ENCODE measurements around the gene ZBTB45.
"Not testable (repeated sequence)": the region's sequence is repeated elsewhere in the genome, so short reads cannot be mapped to it uniquely, and the experiment has no call there.

Gene ZBTB45

GRCh38 chr19:58474291-58474996 lies 45.2 kb downstream of the ZBTB45 start:
- no peak for DNase-seq

GRCh38 chr19:58473775-58474174 lies 45.8 kb downstream of the ZBTB45 start:
- no peak for DNase-seq

GRCh38 chr19:58471736-58472135 lies 47.9 kb downstream of the ZBTB45 start:
- DNase-seq, result no peak

- not testable (repeated sequence) for DNase-seq
Observed at GRCh38 chr19:58470837-58471543, 48.6 kb downstream of the ZBTB45 start.

- DNase-seq, result no peak
Observed at GRCh38 chr19:58469241-58470013, 50.2 kb downstream of the ZBTB45 start.

GRCh38 chr19:58468216-58468839 lies 51.3 kb downstream of the ZBTB45 start:
- DNase-seq, result no peak

- peak; percentile 98 for DNase-seq
Observed at GRCh38 chr19:58466760-58467589, 52.6 kb downstream of the ZBTB45 start, which contains the start of gene ZNF324. Gene ZNF324 (plus strand): TSS chr19:58467080. CDS start chr19:58469186, 2,106 bp downstream.

GRCh38 chr19:58466089-58466759 lies 53.4 kb downstream of the ZBTB45 start:
- DNase-seq, result no peak

Measured in CD4-positive, alpha-beta T cell treated with Interleukin-6 for 4 hours (primary cell).